ENCODE results near the gene CEP164.
"Not testable (repeated sequence)": the region's sequence is repeated elsewhere in the genome, so short reads cannot be mapped to it uniquely, and the experiment has no call there.

Gene CEP164

GRCh38 chr11:117392001-117392690 is 64.5 kb downstream of the CEP164 start:
- no peak for DNase-seq (ENCODE audit: low read depth in 2 of 3, low spot score in 2 of 3)

GRCh38 chr11:117392979-117393378 is 65.3 kb downstream of the CEP164 start:
- DNase-seq (ENCODE audit: low read depth in 2 of 3, low spot score in 2 of 3), result no peak

- no peak for DNase-seq (ENCODE audit: low read depth in 2 of 3, low spot score in 2 of 3)
These were observed 66.7 kb downstream of the CEP164 start for GRCh38 chr11:117394221-117394925.

GRCh38 chr11:117395476-117395875 is 67.8 kb downstream of the CEP164 start:
- no peak for DNase-seq (ENCODE audit: low read depth in 2 of 3, low spot score in 2 of 3)

GRCh38 chr11:117396970-117397369 is 69.3 kb downstream of the CEP164 start:
- no peak for DNase-seq (ENCODE audit: low read depth in 2 of 3, low spot score in 2 of 3)

- not testable (repeated sequence) for DNase-seq (ENCODE audit: low read depth in 2 of 3, low spot score in 2 of 3)
These were observed 71.0 kb downstream of the CEP164 start for GRCh38 chr11:117398618-117399017.

- not testable (repeated sequence) for DNase-seq (ENCODE audit: low read depth in 2 of 3, low spot score in 2 of 3)
These were observed 71.6 kb downstream of the CEP164 start for GRCh38 chr11:117399100-117399840.

GRCh38 chr11:117405898-117406297 is 78.2 kb downstream of the CEP164 start:
- DNase-seq (ENCODE audit: low read depth in 2 of 3, low spot score in 2 of 3), result not testable (repeated sequence)

GRCh38 chr11:117407016-117407415 is 79.4 kb downstream of the CEP164 start:
- no peak for DNase-seq (ENCODE audit: low read depth in 2 of 3, low spot score in 2 of 3)

GRCh38 chr11:117408356-117408755 is 80.7 kb downstream of the CEP164 start:
- DNase-seq (ENCODE audit: low read depth in 2 of 3, low spot score in 2 of 3), result no peak

- no peak for DNase-seq (ENCODE audit: low read depth in 2 of 3, low spot score in 2 of 3)
These were observed 81.9 kb downstream of the CEP164 start for GRCh38 chr11:117409511-117409910.

GRCh38 chr11:117410238-117410637 is 82.6 kb downstream of the CEP164 start:
- no peak for DNase-seq (ENCODE audit: low read depth in 2 of 3, low spot score in 2 of 3)

- no peak for DNase-seq (ENCODE audit: low read depth in 2 of 3, low spot score in 2 of 3)
These were observed 83.4 kb downstream of the CEP164 start for GRCh38 chr11:117410861-117411710.

GRCh38 chr11:117411736-117412135 is 84.1 kb downstream of the CEP164 start:
- no peak for DNase-seq (ENCODE audit: low read depth in 2 of 3, low spot score in 2 of 3)

GRCh38 chr11:117412176-117412575 is 84.5 kb downstream of the CEP164 start:
- no peak for DNase-seq (ENCODE audit: low read depth in 2 of 3, low spot score in 2 of 3)

GRCh38 chr11:117412653-117413275 is 85.1 kb downstream of the CEP164 start:
- DNase-seq (ENCODE audit: low read depth in 2 of 3, low spot score in 2 of 3), result no peak

- DNase-seq (ENCODE audit: low read depth in 2 of 3, low spot score in 2 of 3), result no peak
These were observed 86.0 kb downstream of the CEP164 start for GRCh38 chr11:117413616-117414015.

GRCh38 chr11:117414724-117415123 is 87.1 kb downstream of the CEP164 start:
- no peak for DNase-seq (ENCODE audit: low read depth in 2 of 3, low spot score in 2 of 3)

- DNase-seq (ENCODE audit: low read depth in 2 of 3, low spot score in 2 of 3), result no peak
These were observed 87.8 kb downstream of the CEP164 start for GRCh38 chr11:117415358-117415896.

- no peak for DNase-seq (ENCODE audit: low read depth in 2 of 3, low spot score in 2 of 3)
These were observed 89.7 kb downstream of the CEP164 start for GRCh38 chr11:117417342-117417741.

Data from activated CD8-positive, alpha-beta memory T cell treated with anti-CD3 and anti-CD28 coated beads for 48 hours (primary cell).